Psoas muscle (tissue), 8 donors: Measurements from ENCODE around the gene ABCG1. TPM values are rescaled to one million over a fixed set of nuclear protein-coding genes. Genes with fewer than 3 reads are reported as not detected.
"Not testable (repeated sequence)": the region's sequence is repeated elsewhere in the genome, so short reads cannot be mapped to it uniquely, and the experiment has no call there.

Experiments used
- ATAC-seq, 4 donors: fragments of 200-7000 bp; cut with Tn5 transposase; one replicate each; pipeline ENCODE4 v1.9.1; 2020; ENCODE audit warnings: moderate library complexity in 3 of 4, mild to moderate bottlenecking in 2 of 4
- DNase-seq, 2 donors: peaks; one replicate each; pipeline ENCODE4 v3.0.0-alpha.2; 2020
- H3K27ac ChIP-seq: fragments of 200-600 bp; one replicate; pipeline ENCODE4 v1.8.0; 2022
- H3K27me3 ChIP-seq, 3 donors: fragments of 200-600 bp in 1 of 3; one replicate each; pipeline versions ENCODE4 v1.6.1 to v1.8.0; 2013 to 2022; ENCODE audit warnings: low read length in 2 of 3, mild to moderate bottlenecking in 2 of 3, moderate library complexity in 1 of 3; ENCODE audit not compliant: insufficient read depth in 3 of 3
- H3K36me3 ChIP-seq, 2 donors: fragments of 200-600 bp in 1 of 2; one replicate each; pipeline versions ENCODE4 v1.6.1 to v1.8.0; 2013 to 2022; ENCODE audit warnings: low read depth in 1 of 2, mild to moderate bottlenecking in 1 of 2, moderate library complexity in 1 of 2; ENCODE audit not compliant: insufficient read depth in 1 of 2
- H3K4me1 ChIP-seq: fragments of 200-600 bp; one replicate; pipeline ENCODE4 v1.8.0; 2022
- H3K4me3 ChIP-seq: fragments of 200-600 bp; one replicate; pipeline ENCODE4 v1.8.0; 2022; ENCODE audit warnings: mild to moderate bottlenecking
- H3K9me3 ChIP-seq: fragments of 200-600 bp; one replicate; pipeline ENCODE4 v1.8.0; 2022
- CTCF ChIP-seq: fragments of 200-600 bp; IDR thresholded peaks from one replicate; pipeline ENCODE4 v1.8.0; 2022; ENCODE audit warnings: antibody characterized with exemption
- WGBS, 3 donors: extraction: QIAGEN DNeasy Blood & Tissue Kit; methylation state at CpG; one replicate each; pipeline versions ENCODE4 v1.1.6 to v1.1.7; 2013; 5-methylcytosine and 5-hydroxymethylcytosine counted together
- intact Hi-C, 2 donors: fragments of 100-400 bp; cut with DNase I; formaldehyde crosslinking; loops; one replicate each; pipeline versions ENCODE4 v1.11.0 to v1.14.2; 2022
- polyA plus RNA-seq, 3 donors: library from polyadenylated mRNA; stranded (reverse); fragments of 200-250 nt; gene quantifications; one replicate each; pipeline ENCODE4 v1.2.3, GENCODE V29; 2013
- total RNA-seq, 4 donors: library from RNA; stranded (reverse); fragmentation: NEBNext Ultra II Directional in 2 of 4; extraction: Animal tissue kit (Norgen Biotek cat#: 25700) in 2 of 4; gene quantifications; one replicate each; pipeline versions ENCODE4 v1.2.1 to v1.2.4, GENCODE V29; 2021 to 2023
- donor health status: healthy with polysubstance abuse.
- donor health status: DM: no; HTN: no; CAD: no; lungs with moderate emphysema.
- donor health status: Bipolar disorder and iron deficiency.
- donor health status: healthy.
- donor health status: DM: yes; HTN: yes; CAD: no.
- donor health status: DM: no; HTN: no; CAD: no.
- donor health status: DM: no; HTN: no; CAD: no.
- donor health status: DM: yes; HTN: yes; CAD: no.

ABCG1 gene
- total and polyA plus RNA-seq, 7 donors: 2.9 to 35.8 (median 4.4) TPM

GRCh38 chr21:42174173-42174572, 44.8 kb upstream of the ABCG1 start:
- 69 to 85% (median 74%) methylated on average over 4 of the region's 4 CpGs for WGBS, 3 donors
- Histone ChIP-seq H3K4me1 (no peaks in the 10 kb centered on the region), H3K9me3 (no peaks in the 10 kb centered on the region), H3K4me3 (no peak overlapping the region), H3K27me3 (no peaks in the 10 kb centered on the region), H3K27ac (no peak overlapping the region), H3K36me3 (no peaks in the 10 kb centered on the region)
- TF ChIP-seq CTCF: no peak
- ATAC-seq (no peak), DNase-seq (no peak)
- intact Hi-C loops: no loop called here

- no peaks in the 10 kb centered on the region for H3K27me3 ChIP-seq
- ATAC-seq (no peak), DNase-seq (no peak)
- intact Hi-C loops: no loop called here
- H3K27ac ChIP-seq: no peak overlapping the region
- no peaks in the 10 kb centered on the region for H3K36me3 ChIP-seq
- H3K9me3 ChIP-seq: no peaks in the 10 kb centered on the region
- WGBS, 3 donors: 73 to 84% (median 78%) methylated on average over 6 of the region's 6 CpGs
- H3K4me3 ChIP-seq: no peak overlapping the region
- no peaks in the 10 kb centered on the region for H3K4me1 ChIP-seq
- TF ChIP-seq CTCF: no peak
Measured at GRCh38 chr21:42175110-42175710, 43.7 kb upstream of the ABCG1 start.

- Histone ChIP-seq H3K27ac (no peak overlapping the region), H3K4me3 (no peak overlapping the region), H3K9me3 (no peaks in the 10 kb centered on the region), H3K4me1 (no peaks in the 10 kb centered on the region), H3K36me3 (no peaks in the 10 kb centered on the region), H3K27me3 (peaks cover 0 to 2% (median 0%) of the 10 kb centered on the region in 3 donors)
- DNase-seq: no peak
- TF ChIP-seq CTCF: no peak
- 35 to 56% (median 40%) methylated on average over 3 of the region's 3 CpGs for WGBS, 3 donors
- intact Hi-C loops: no loop called here
- no peak for ATAC-seq
Measured at GRCh38 chr21:42176859-42177258, 42.1 kb upstream of the ABCG1 start.

- Histone ChIP-seq H3K27ac (no peak overlapping the region), H3K9me3 (no peaks in the 10 kb centered on the region), H3K4me1 (no peaks in the 10 kb centered on the region), H3K36me3 (no peaks in the 10 kb centered on the region), H3K27me3 (peaks cover 0 to 11% (median 0%) of the 10 kb centered on the region in 3 donors), H3K4me3 (no peak overlapping the region)
- 36 to 47% (median 39%) methylated on average over 3 of the region's 3 CpGs for WGBS, 3 donors
- no peak for TF ChIP-seq CTCF
- intact Hi-C loops: no loop called here
- no peak for DNase-seq
- no peak for ATAC-seq
Measured at GRCh38 chr21:42179316-42179715, 39.6 kb upstream of the ABCG1 start.

- H3K9me3 ChIP-seq, H3K4me1 ChIP-seq, H3K27ac ChIP-seq, H3K36me3 ChIP-seq, ATAC-seq, DNase-seq, H3K4me3 ChIP-seq, intact Hi-C loops: not testable (repeated sequence)
- H3K27me3 ChIP-seq: peaks cover 0 to 11% (median 0%) of the 10 kb centered on the region in 3 donors
- 39 to 75% (median 43%) methylated on average over 3 of the region's 3 CpGs for WGBS, 3 donors
Measured at GRCh38 chr21:42180001-42180400, 38.9 kb upstream of the ABCG1 start.
